HG02885 (cell line): ENCODE measurements around the gene DOCK8.

Experiments used
- ATAC-seq: cut with Tn5 transposase; IDR thresholded peaks from one replicate; pipeline ENCODE4 v1.9.1; 2021; ENCODE audit warnings: mild to moderate bottlenecking; ENCODE audit not compliant: unreplicated experiment, poor library complexity

DOCK8 gene

GRCh38 chr9:447230-448025 lies 232.8 kb downstream of the DOCK8 start:
- peak; percentile 57 for ATAC-seq

GRCh38 chr9:450057-450456 lies 235.4 kb downstream of the DOCK8 start:
- ATAC-seq: no peak

DNA sequence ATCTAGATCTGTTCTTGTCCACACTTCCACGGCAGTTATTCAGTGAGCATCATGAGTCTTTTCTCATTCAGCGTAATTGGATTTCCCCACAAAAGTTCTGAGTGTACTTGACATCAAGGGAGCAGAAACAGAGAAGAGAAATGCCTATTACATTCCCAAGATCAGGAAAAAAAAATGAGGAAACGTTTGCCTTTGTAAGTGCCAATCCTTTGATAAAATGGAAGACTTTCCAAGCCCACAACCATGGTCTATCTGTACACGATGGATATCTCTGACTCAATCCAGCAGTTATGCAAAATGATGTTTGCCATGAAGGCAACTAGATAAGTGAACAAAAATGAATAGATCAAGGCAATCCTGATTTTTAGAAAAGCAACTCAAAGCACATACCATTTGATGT lies 235.9 kb downstream of the DOCK8 start:
- ATAC-seq: no peak

- no peak for ATAC-seq
Observed at GRCh38 chr9:453832-454231, 239.2 kb downstream of the DOCK8 start.

- no peak for ATAC-seq
Observed at GRCh38 chr9:456365-456764, 241.7 kb downstream of the DOCK8 start.

GRCh38 chr9:458590-458989 lies 243.9 kb downstream of the DOCK8 start:
- ATAC-seq: no peak

DNA sequence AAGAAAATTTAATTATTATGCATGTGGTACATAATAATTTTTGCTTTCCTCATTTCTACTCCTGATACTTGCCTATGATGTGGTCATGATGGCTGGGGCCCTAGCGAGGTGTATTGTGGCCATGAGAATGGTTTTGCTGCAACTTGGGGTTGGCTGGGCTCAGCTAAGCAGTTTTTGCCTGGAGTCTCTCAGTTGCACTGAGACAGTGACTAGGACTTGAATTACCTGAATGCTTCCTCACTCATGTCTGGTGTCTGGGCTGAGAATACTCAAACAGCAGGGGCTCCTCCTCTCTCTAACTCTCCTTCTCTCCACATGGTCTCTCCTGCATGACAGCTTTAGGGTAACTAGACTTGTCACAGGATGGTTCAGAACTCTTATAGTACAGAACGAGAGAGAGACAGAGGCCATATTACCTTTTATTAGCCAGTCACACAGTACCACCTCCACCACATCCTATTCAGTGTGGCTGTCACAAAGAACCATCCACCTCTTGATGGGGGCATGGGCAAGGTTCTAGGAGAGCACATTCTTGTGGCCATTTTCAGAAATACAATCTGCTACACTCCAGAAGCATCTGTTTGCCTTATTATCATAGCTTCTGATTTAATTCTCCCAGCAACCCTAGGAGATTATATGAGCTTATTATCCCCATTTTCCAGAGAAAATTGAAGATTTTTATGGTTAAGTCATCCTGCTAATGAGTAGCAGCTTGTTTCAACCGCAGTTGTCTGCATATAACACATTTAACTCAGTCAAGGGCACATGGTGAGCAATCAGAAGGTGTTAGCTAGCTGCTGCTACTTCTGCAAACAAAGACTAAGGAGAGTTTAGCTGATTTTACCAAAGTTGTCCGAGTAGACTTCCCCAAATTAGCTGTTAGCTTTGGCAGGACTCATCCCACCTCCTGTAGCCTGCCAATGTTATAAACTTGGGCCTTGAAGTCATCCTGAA lies 245.1 kb downstream of the DOCK8 start:
- ATAC-seq: no peak

GRCh38 chr9:462121-462520 lies 247.5 kb downstream of the DOCK8 start:
- no peak for ATAC-seq

GRCh38 chr9:462606-463005 lies 247.9 kb downstream of the DOCK8 start:
- ATAC-seq: no peak

GRCh38 chr9:463455-464171 lies 248.9 kb downstream of the DOCK8 start:
- no peak for ATAC-seq

DNA sequence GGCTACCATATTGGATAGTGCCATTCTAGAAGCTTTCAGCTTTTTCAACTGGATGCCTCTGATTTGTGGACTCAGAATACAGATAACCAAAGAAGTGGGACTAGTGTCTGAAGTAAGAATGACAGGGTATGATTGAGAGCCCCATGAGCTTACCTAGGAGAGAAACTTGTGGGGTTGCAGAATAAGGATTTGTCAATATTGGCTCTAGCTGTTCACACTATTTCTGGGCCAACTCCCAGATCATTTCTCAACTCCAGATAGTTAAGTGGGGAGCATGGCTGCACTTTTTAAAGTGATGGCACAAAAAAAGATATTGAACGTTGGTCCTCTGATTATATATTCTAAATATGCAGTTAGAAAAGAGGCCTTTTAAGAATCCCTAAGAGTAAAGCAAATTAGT lies 252.1 kb downstream of the DOCK8 start:
- no peak for ATAC-seq

- ATAC-seq: no peak
Observed at GRCh38 chr9:468766-469426, 254.2 kb downstream of the DOCK8 start.

DNA sequence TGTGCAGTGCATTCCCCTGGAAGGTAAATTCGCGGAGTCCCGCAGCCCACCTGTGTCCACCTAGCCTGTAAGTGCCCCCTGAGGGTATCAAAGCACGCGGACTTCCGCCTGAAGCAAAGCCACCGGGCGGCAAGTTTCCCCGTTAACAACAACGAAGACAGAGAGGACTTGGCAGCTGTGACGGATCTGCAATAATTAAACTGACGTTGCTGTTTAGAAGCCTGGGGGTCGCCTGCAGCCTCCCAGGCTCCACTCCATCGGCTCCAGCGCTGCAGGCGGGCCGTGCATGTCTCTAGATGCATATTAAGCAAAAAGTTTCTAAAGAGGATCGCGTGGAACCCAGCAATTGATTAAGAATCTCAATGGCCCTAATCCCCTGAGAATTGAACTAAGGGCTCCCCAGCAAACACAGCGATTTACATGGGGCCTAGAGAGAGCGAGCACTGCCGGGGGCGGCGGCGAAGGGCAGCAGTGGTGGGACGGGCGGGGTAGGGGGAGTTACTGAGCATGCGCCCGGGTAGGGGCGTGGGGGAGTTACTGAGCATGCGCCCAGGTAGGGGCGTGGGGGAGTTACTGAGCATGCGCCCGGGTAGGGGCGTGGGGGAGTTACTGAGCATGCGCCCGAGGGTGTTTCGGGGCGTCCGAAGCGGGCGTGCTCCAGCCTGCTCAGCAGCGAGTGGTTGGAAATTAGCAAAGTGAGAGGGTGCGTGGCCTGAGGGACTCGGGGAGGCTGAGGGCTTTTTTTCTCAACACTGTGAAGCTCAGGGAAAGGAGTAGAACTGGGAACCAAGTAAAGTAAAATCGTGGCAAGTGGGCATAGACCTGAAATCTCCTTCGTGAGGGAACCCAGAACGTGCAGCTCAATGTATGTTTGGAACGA lies 255.2 kb downstream of the DOCK8 start:
- ATAC-seq: peak; percentile 93

GRCh38 chr9:470552-471194 lies 256.0 kb downstream of the DOCK8 start:
- no peak for ATAC-seq

GRCh38 chr9:471320-471719 lies 256.7 kb downstream of the DOCK8 start:
- ATAC-seq: no peak

- no peak for ATAC-seq
Observed at GRCh38 chr9:472479-473075, 257.9 kb downstream of the DOCK8 start.

DNA sequence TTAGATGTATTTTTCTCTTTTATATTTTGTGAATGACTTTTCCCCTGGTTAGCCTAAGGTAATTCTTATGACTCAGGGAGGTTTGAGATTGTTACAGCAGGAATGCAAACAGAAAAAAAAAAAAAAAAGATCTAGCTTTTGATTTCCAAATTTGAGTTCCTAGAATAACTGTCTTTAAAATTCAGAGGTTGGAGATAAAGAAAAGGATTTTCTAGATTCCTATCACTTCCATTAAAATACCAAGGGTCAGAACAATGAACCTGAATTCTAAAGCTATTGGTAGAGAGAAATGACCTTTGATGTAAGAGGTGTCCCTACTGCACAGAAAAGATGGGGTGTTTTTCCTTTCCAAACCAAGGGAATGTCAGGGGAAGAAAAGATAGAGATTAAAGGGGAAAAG lies 262.5 kb downstream of the DOCK8 start:
- ATAC-seq: no peak

DNA sequence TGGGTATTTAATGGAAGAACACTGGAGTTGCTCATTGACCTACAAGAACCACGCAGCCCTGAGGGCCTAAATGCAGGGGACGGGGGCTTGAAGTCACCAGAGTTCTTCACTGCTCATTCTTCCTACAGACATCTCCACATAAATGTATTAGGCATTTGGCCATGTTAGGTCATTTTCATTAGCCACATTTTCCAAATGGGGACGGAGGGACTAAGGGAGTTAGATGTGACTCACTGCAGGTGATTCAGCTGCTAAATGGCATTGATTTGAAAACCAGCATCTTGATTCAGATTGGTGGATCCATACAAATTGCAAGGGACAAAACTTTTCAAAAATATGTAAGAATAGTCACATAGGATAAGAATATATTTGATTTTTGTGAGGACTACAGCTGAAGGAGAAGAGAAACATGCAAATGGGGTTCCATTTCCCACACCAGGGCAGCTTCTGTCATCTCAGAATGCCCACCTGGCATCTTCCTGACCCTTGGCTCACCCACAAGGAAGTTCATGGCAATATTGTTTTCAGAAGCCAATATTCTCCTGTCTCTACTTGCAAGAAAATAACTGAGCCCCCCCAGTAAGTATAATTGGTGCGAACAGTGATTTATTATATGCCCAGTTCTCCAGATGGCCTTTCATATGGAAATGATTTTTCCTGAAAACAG lies 264.8 kb downstream of the DOCK8 start:
- ATAC-seq: no peak
